Measurements from ENCODE around the gene LCN1. TPM values are rescaled to one million over a fixed set of nuclear protein-coding genes. Genes with fewer than 3 reads are reported as not detected.

LCN1 gene
- total RNA-seq, 1 donor = not detected

DNA sequence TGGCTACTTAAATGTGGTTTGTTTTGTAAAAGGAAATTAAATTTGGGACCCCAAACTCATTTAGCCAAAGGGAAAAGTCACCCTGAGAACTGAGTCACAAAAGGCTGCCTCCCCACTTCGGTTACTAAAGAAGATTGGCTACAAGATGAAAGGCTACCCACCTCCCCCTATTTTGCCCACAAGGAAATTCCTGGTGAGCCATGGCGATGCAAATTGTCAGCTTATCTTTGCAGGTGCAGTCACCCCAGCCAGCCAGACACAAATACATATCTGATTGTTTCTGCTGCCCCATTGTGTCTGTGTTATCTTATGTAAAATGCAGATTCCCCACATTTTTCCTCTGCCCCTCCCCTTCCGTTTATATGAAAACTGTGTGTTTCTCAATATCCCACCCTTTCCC lies 49.2 kb downstream of the LCN1 start:
- no peak overlapping the region for H3K4me3 ChIP-seq (ENCODE audit: insufficient read depth, low read length)
- no peaks in the 10 kb centered on the region for H3K36me3 ChIP-seq (ENCODE audit: insufficient read depth, low read length)
- no peak overlapping the region for H2AFZ ChIP-seq (ENCODE audit: low read length)
- no peaks in the 10 kb centered on the region for H3K27me3 ChIP-seq (ENCODE audit: insufficient read depth, low read length)
- DNase-seq (ENCODE audit: insufficient read length, low spot score, missing footprints) = no peak
- no peaks in the 10 kb centered on the region for H3K79me2 ChIP-seq (ENCODE audit: insufficient read depth, low read length)
- no peak for TF ChIP-seq CTCF (IDR thresholded peaks at IDR 0.05; ENCODE audit: extremely low read depth, low read depth, low read length)
- no peaks in the 10 kb centered on the region for H4K20me1 ChIP-seq (ENCODE audit: insufficient read depth, low read length)
- H3K4me1 ChIP-seq (ENCODE audit: insufficient read depth, low read length) = no peaks in the 10 kb centered on the region
- H3K27ac ChIP-seq (ENCODE audit: low read depth, low read length) = no peak overlapping the region
- no peak overlapping the region for H3K4me2 ChIP-seq (ENCODE audit: insufficient read depth, low read length)
- H3K9me3 ChIP-seq (ENCODE audit: low read depth, low read length) = no peaks in the 10 kb centered on the region

DNA sequence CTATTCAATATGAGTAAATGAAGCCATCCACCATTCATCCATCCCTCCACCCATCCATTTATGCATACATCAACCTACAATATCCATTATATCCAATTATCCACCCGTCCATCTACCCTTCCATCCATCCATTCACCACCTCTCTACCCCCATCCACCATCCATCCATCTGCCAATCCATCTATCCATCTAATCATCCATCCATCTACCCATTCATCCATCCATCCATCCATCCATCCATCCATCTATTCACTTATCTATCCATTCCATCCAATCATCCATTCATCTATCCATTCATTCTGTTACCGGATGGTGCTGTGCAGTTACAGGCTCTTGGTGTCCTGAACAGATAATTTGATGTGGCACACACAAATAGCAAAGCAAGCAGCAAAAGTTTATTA lies 51.0 kb downstream of the LCN1 start:
- TF ChIP-seq CTCF (IDR thresholded peaks at IDR 0.05; ENCODE audit: extremely low read depth, low read depth, low read length) = no peak
- Histone ChIP-seq H2AFZ (ENCODE audit: low read length) (no peak overlapping the region), H3K4me3 (ENCODE audit: insufficient read depth, low read length) (no peak overlapping the region), H3K27me3 (ENCODE audit: insufficient read depth, low read length) (no peaks in the 10 kb centered on the region), H3K79me2 (ENCODE audit: insufficient read depth, low read length) (no peaks in the 10 kb centered on the region), H3K4me1 (ENCODE audit: insufficient read depth, low read length) (no peaks in the 10 kb centered on the region), H4K20me1 (ENCODE audit: insufficient read depth, low read length) (no peaks in the 10 kb centered on the region), H3K27ac (ENCODE audit: low read depth, low read length) (no peak overlapping the region), H3K4me2 (ENCODE audit: insufficient read depth, low read length) (no peak overlapping the region), H3K9me3 (ENCODE audit: low read depth, low read length) (no peaks in the 10 kb centered on the region), H3K36me3 (ENCODE audit: insufficient read depth, low read length) (no peaks in the 10 kb centered on the region)
- no peak for DNase-seq (ENCODE audit: insufficient read length, low spot score, missing footprints)

- Histone ChIP-seq H3K9me3 (ENCODE audit: low read depth, low read length) (no peaks in the 10 kb centered on the region), H3K4me1 (ENCODE audit: insufficient read depth, low read length) (no peaks in the 10 kb centered on the region), H3K79me2 (ENCODE audit: insufficient read depth, low read length) (no peaks in the 10 kb centered on the region), H3K4me3 (ENCODE audit: insufficient read depth, low read length) (no peak overlapping the region), H3K27ac (ENCODE audit: low read depth, low read length) (no peak overlapping the region), H3K27me3 (ENCODE audit: insufficient read depth, low read length) (no peaks in the 10 kb centered on the region), H2AFZ (ENCODE audit: low read length) (no peak overlapping the region), H3K36me3 (ENCODE audit: insufficient read depth, low read length) (no peaks in the 10 kb centered on the region), H4K20me1 (ENCODE audit: insufficient read depth, low read length) (no peaks in the 10 kb centered on the region), H3K4me2 (ENCODE audit: insufficient read depth, low read length) (no peak overlapping the region)
- no peak for DNase-seq (ENCODE audit: insufficient read length, low spot score, missing footprints)
- no peak for TF ChIP-seq CTCF (IDR thresholded peaks at IDR 0.05; ENCODE audit: extremely low read depth, low read depth, low read length)
These were observed 51.9 kb downstream of the LCN1 start for GRCh38 chr9:135573124-135573523.

GRCh38 chr9:135574331-135574730 lies 53.1 kb downstream of the LCN1 start:
- no peak overlapping the region for H2AFZ ChIP-seq (ENCODE audit: low read length)
- H3K4me2 ChIP-seq (ENCODE audit: insufficient read depth, low read length) = no peak overlapping the region
- no peaks in the 10 kb centered on the region for H3K27me3 ChIP-seq (ENCODE audit: insufficient read depth, low read length)
- H4K20me1 ChIP-seq (ENCODE audit: insufficient read depth, low read length) = no peaks in the 10 kb centered on the region
- H3K27ac ChIP-seq (ENCODE audit: low read depth, low read length) = no peak overlapping the region
- TF ChIP-seq CTCF (IDR thresholded peaks at IDR 0.05; ENCODE audit: extremely low read depth, low read depth, low read length) = no peak
- no peaks in the 10 kb centered on the region for H3K36me3 ChIP-seq (ENCODE audit: insufficient read depth, low read length)
- no peak for DNase-seq (ENCODE audit: insufficient read length, low spot score, missing footprints)
- no peaks in the 10 kb centered on the region for H3K79me2 ChIP-seq (ENCODE audit: insufficient read depth, low read length)
- H3K4me3 ChIP-seq (ENCODE audit: insufficient read depth, low read length) = no peak overlapping the region
- no peaks in the 10 kb centered on the region for H3K9me3 ChIP-seq (ENCODE audit: low read depth, low read length)
- H3K4me1 ChIP-seq (ENCODE audit: insufficient read depth, low read length) = no peaks in the 10 kb centered on the region

Measured in osteoblast (primary cell).